Right atrium auricular region (tissue), 2 donors: ENCODE results near the gene ANKRD2. TPM values are rescaled to one million over a fixed set of nuclear protein-coding genes. Genes with fewer than 3 reads are reported as not detected.
A peak's percentile ranks its signal among the peaks of the same experiment; 100 is the strongest.
"Not testable (repeated sequence)": the region's sequence is repeated elsewhere in the genome, so short reads cannot be mapped to it uniquely, and the experiment has no call there.

Experiments used
- DNase-seq: peaks from one replicate; pipeline ENCODE4 v3.0.0-alpha.2; 2019; ENCODE audit warnings: low spot score
- H3K27ac ChIP-seq, 2 donors: fragments of 200-600 bp; sonication (generic); 1 replicate in 1 of 2; 2 replicates in 1 of 2; pipeline ENCODE4 v1.5.1; 2016 to 2019
- H3K27me3 ChIP-seq, 2 donors: fragments of 200-600 bp; sonication (generic); one replicate each; pipeline versions ENCODE4 v1.5.1 to v1.6.0; 2017 to 2019
- H3K36me3 ChIP-seq: fragments of 200-600 bp; sonication (generic); one replicate; pipeline ENCODE4 v1.5.1; 2016
- H3K4me1 ChIP-seq, 2 donors: fragments of 200-600 bp; sonication (generic); one replicate each; pipeline versions ENCODE4 v1.5.1 to v1.6.0; 2017 to 2019
- H3K4me3 ChIP-seq, 2 donors: fragments of 200-600 bp; sonication (generic); 1 replicate in 1 of 2; 2 replicates in 1 of 2; pipeline ENCODE4 v1.5.1; 2017 to 2019; ENCODE audit warnings: mild to moderate bottlenecking in 1 of 2, moderate library complexity in 1 of 2
- H3K9me3 ChIP-seq, 2 donors: fragments of 200-600 bp; sonication (generic); one replicate each; pipeline ENCODE4 v1.5.1; 2019
- CTCF ChIP-seq, 2 donors: fragments of 200-600 bp; sonication (generic); IDR thresholded peaks; one replicate each; pipeline ENCODE4 v1.5.1; 2019; ENCODE audit warnings: antibody characterized with exemption in 2 of 2
- total RNA-seq, 2 donors: library from RNA; depleted of rRNA; stranded (reverse); fragments of >200 nt; gene quantifications; one replicate each; pipeline ENCODE4 v1.1.0, GENCODE V29; 2016

ANKRD2 gene
- total RNA-seq, result 100 to 1,000 TPM in 1 of 2 donors, 10 to 100 TPM in 1; 25.7 to 204 TPM

GRCh38 chr10:97572214-97572989 lies at the start of gene ANKRD2:
TSS of gene ANKRD2 (plus strand) at chr10:97572779. CDS start at chr10:97572789, 10 bp downstream.
- peak within 1 kb of the TSS; percentile 79 to 95 for H3K27ac ChIP-seq
- H3K36me3 ChIP-seq, result peaks cover 33% of the 10 kb centered on the region
- H3K4me3 ChIP-seq, result peak within 1 kb of the TSS in 1 of 2 donors; percentile 12
- no peaks in the 10 kb centered on the region for H3K9me3 ChIP-seq
- peak; percentile 86 for DNase-seq
- no peaks in the 10 kb centered on the region for H3K27me3 ChIP-seq
- peaks cover 0 to 33% of the 10 kb centered on the region in 2 donors for H3K4me1 ChIP-seq
- TF ChIP-seq CTCF (IDR thresholded peaks at IDR 0.05), result peak; percentile 76 to 91

- H3K27ac ChIP-seq, result peak overlapping the region in 1 of 2 donors; percentile 53
- H3K4me3 ChIP-seq, result no peak overlapping the region
- no peaks in the 10 kb centered on the region for H3K9me3 ChIP-seq
- no peaks in the 10 kb centered on the region for H3K27me3 ChIP-seq
- H3K4me1 ChIP-seq, result peaks cover 0 to 63% of the 10 kb centered on the region in 2 donors
- no peak for TF ChIP-seq CTCF (IDR thresholded peaks at IDR 0.05)
- no peaks in the 10 kb centered on the region for H3K36me3 ChIP-seq
- DNase-seq, result no peak
These were observed 49.6 kb upstream of the ANKRD2 start for GRCh38 chr10:97522937-97523336.

GRCh38 chr10:97525086-97525485 lies 47.5 kb upstream of the ANKRD2 start:
- no peak for DNase-seq
- Histone ChIP-seq H3K9me3 (no peaks in the 10 kb centered on the region), H3K4me3 (no peak overlapping the region), H3K4me1 (peaks cover 0 to 43% of the 10 kb centered on the region in 2 donors), H3K27me3 (no peaks in the 10 kb centered on the region), H3K27ac (no peak overlapping the region), H3K36me3 (no peaks in the 10 kb centered on the region)
- TF ChIP-seq CTCF (IDR thresholded peaks at IDR 0.05), result no peak

GRCh38 chr10:97525683-97526110 lies 46.9 kb upstream of the ANKRD2 start:
- Histone ChIP-seq H3K4me1 (peaks cover 0 to 41% of the 10 kb centered on the region in 2 donors), H3K27ac (no peak overlapping the region)
- TF ChIP-seq CTCF (IDR thresholded peaks at IDR 0.05), result no peak

GRCh38 chr10:97528876-97529275 lies 43.7 kb upstream of the ANKRD2 start:
- DNase-seq, H3K27ac ChIP-seq, H3K36me3 ChIP-seq, H3K9me3 ChIP-seq, H3K4me3 ChIP-seq, H3K27me3 ChIP-seq: not testable (repeated sequence)
- H3K4me1 ChIP-seq, result peaks cover 0 to 24% of the 10 kb centered on the region in 2 donors

More at GRCh38 chr10:97525683-97526110, 46.9 kb upstream of the ANKRD2 start:
- Histone ChIP-seq H3K9me3 (no peaks in the 10 kb centered on the region), H3K27me3 (no peaks in the 10 kb centered on the region), H3K4me3 (no peak overlapping the region), H3K36me3 (no peaks in the 10 kb centered on the region)
- no peak for DNase-seq

- TF ChIP-seq CTCF (IDR thresholded peaks at IDR 0.05), result no peak
- Histone ChIP-seq H3K27ac (no peak overlapping the region), H3K9me3 (no peaks in the 10 kb centered on the region), H3K4me3 (no peak overlapping the region), H3K36me3 (no peaks in the 10 kb centered on the region), H3K27me3 (no peaks in the 10 kb centered on the region), H3K4me1 (peaks cover 0 to 19% of the 10 kb centered on the region in 2 donors)
- no peak for DNase-seq
These were observed 42.7 kb upstream of the ANKRD2 start for GRCh38 chr10:97529685-97530465.
